Epithelial cell of esophagus (primary cell): Measurements from ENCODE around the gene LHFPL2.
A peak's percentile ranks its signal among the peaks of the same experiment; 100 is the strongest.

Experiments
- DNase-seq: peaks from one replicate; pipeline ENCODE4 v3.0.0; 2010; ENCODE audit warnings: low read depth
- H3K4me3 ChIP-seq: 2 replicates; pipeline ENCODE4 v1.5.1; 2011; ENCODE audit warnings: mild to moderate bottlenecking, low read length, control low read depth
- CTCF ChIP-seq: IDR thresholded peaks from 2 replicates; pipeline ENCODE4 v1.5.1; 2011; ENCODE audit warnings: low read depth, mild to moderate bottlenecking, low read length, control low read depth, inconsistent platforms; ENCODE audit not compliant: insufficient read depth; ENCODE audit errors: missing control alignments

The LHFPL2 gene

GRCh38 chr5:78487846-78488245 is 160.7 kb downstream of the LHFPL2 start:
- no peak for TF ChIP-seq CTCF
- DNase-seq, result no peak
- no peak overlapping the region for H3K4me3 ChIP-seq

GRCh38 chr5:78486218-78486617 is 162.4 kb downstream of the LHFPL2 start:
- H3K4me3 ChIP-seq, result no peak overlapping the region
- no peak for DNase-seq
- TF ChIP-seq CTCF, result no peak

GRCh38 chr5:78483809-78484521 is 164.6 kb downstream of the LHFPL2 start:
- peak; percentile 49 for DNase-seq
- TF ChIP-seq CTCF, result no peak
- no peak overlapping the region for H3K4me3 ChIP-seq

GRCh38 chr5:78482948-78483347 is 165.6 kb downstream of the LHFPL2 start:
- DNase-seq, result no peak
- H3K4me3 ChIP-seq, result no peak overlapping the region
- TF ChIP-seq CTCF, result no peak

GRCh38 chr5:78476795-78477194 is 171.8 kb downstream of the LHFPL2 start:
- DNase-seq, result no peak
- no peak overlapping the region for H3K4me3 ChIP-seq
- no peak for TF ChIP-seq CTCF

GRCh38 chr5:78475370-78475769 is 173.2 kb downstream of the LHFPL2 start:
- DNase-seq, result no peak
- no peak for TF ChIP-seq CTCF
- no peak overlapping the region for H3K4me3 ChIP-seq

GRCh38 chr5:78473751-78474150 is 174.8 kb downstream of the LHFPL2 start:
- no peak overlapping the region for H3K4me3 ChIP-seq
- TF ChIP-seq CTCF, result no peak
- no peak for DNase-seq
